ENCODE data around the gene ZNF260. TPM values are rescaled to one million over a fixed set of nuclear protein-coding genes. Genes with fewer than 3 reads are reported as not detected.
A peak's percentile ranks its signal among the peaks of the same experiment; 100 is the strongest.

The ZNF260 gene
- 10 to 100 TPM; 47.3 to 56.3 TPM for total RNA-seq
- polyA plus RNA-seq (2013, experiment 1 of 2), result 33.5 TPM
- 27.9 TPM for polyA plus RNA-seq (2013, experiment 2 of 2)
- long read RNA-seq, experiment 1, partial matches to known transcripts, result 1 of 12 reads
- long read RNA-seq, experiment 1, other reads (novel, unspliced or antisense), result 11 of 12 reads
- long read RNA-seq, experiment 2, full-length matches to known transcripts, result 86 of 137 reads
- long read RNA-seq, experiment 2, partial matches to known transcripts, result 17 of 137 reads
- long read RNA-seq, experiment 2, other reads (novel, unspliced or antisense), result 34 of 137 reads
- long read RNA-seq, experiment 3, full-length matches to known transcripts, result 89 of 154 reads
- long read RNA-seq, experiment 3, partial matches to known transcripts, result 4 of 154 reads
- long read RNA-seq, experiment 3, other reads (novel, unspliced or antisense), result 61 of 154 reads
- long read RNA-seq, experiment 4, transcript ZNF260-201 (2 exons, 330 nt), result major isoform, 5 of 15 reads
- long read RNA-seq, experiment 4, partial matches to known transcripts, result 0 of 15 reads
- long read RNA-seq, experiment 4, other reads (novel, unspliced or antisense), result 10 of 15 reads

DNA sequence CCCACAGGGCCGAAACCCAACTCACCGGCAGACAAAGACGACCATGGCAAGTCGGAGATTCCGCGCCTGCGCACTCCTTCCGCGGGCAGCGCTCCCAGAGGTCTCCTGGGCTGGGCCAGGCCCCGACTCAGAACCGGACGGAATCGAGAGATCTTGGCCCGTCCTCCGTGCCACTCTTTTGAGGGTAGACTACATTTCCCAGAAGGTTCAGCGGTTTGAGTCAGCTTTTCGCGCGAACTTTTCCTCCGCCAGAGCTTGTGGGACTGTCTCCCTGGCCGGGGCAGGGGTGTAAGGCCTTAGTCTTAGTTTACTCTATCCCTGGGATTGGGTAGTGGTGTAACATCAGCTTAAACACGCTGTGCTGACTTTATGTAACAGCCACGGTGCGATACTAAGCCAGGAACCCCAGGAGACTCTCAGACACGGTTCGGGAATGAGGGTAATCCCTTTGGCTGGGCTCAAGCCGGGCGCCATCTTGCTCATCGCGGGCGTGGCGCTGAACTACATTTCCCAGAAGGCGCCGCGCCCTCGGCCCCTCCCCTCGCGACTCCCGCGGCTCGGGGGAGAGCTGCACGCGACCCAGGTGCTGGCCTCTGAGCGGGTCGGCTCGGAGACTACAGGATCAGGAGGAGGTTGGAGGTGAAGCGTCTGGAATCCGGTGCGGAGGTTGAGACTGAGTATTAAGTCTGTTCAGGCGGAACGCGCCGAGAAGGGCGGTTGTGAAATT lies at the start of gene ZNF260:
Gene ZNF260 (minus strand): TSS at position 78 of the 727 bp plus-strand sequence. CDS start 13,033 bp downstream, outside the sequence.
- DNase-seq, result peak; percentile 99
- H3K36me3 Mint-ChIP-seq (ENCODE audit: low read depth), result peaks cover 48% of the 10 kb centered on the region
- Histone ChIP-seq H3K9ac (ENCODE audit: extremely low read depth, low read length, poor library complexity, severe bottlenecking) (peak within 1 kb of the TSS; percentile 98), H3K36me3 (ENCODE audit: control insufficient read depth, insufficient read depth, low read length) (peaks cover 37% of the 10 kb centered on the region), H3K27me3 (ENCODE audit: control insufficient read depth, insufficient read depth, low read length, poor library complexity, severe bottlenecking) (no peaks in the 10 kb centered on the region), H3K9me3 (ENCODE audit: control insufficient read depth, low read length) (peaks cover 64% of the 10 kb centered on the region), H3K4me1 (ENCODE audit: control insufficient read depth, insufficient read depth, low read length) (peaks cover 3% of the 10 kb centered on the region), H3K27ac (ENCODE audit: low read depth, low read length) (peak within 1 kb of the TSS; percentile 96), H3K4me3 (ENCODE audit: low read length) (peak within 1 kb of the TSS; percentile 100)
- peaks cover 61% of the 10 kb centered on the region for H3K9me3 Mint-ChIP-seq
- no peak for TF ChIP-seq CTCF (conservative IDR thresholded peaks at IDR 0.05)
- peaks cover 15% of the 10 kb centered on the region for H3K4me1 Mint-ChIP-seq
- H3K4me3 Mint-ChIP-seq, result peak within 1 kb of the TSS; percentile 98
- no peaks in the 10 kb centered on the region for H3K27me3 Mint-ChIP-seq (ENCODE audit: insufficient read depth)
- peak within 1 kb of the TSS; percentile 100 for H3K27ac Mint-ChIP-seq
- 0% methylated on average over 29 to 55 of the region's 55 CpGs for WGBS, 2 experiments (ENCODE audit: insufficient coverage in 1 of 2, insufficient read length in 1 of 2)

- no peak for TF ChIP-seq CTCF (conservative IDR thresholded peaks at IDR 0.05)
- no peak overlapping the region for H3K9ac ChIP-seq (ENCODE audit: extremely low read depth, low read length, poor library complexity, severe bottlenecking)
- H3K4me3 ChIP-seq (ENCODE audit: low read length), result peak overlapping the region; percentile 51
- no peaks in the 10 kb centered on the region for H3K27me3 Mint-ChIP-seq (ENCODE audit: insufficient read depth)
- H3K27me3 ChIP-seq (ENCODE audit: control insufficient read depth, insufficient read depth, low read length, poor library complexity, severe bottlenecking), result no peaks in the 10 kb centered on the region
- H3K4me1 Mint-ChIP-seq, result peaks cover 14% of the 10 kb centered on the region
- H3K9me3 Mint-ChIP-seq, result peaks cover 15% of the 10 kb centered on the region
- 84 to 100% methylated on average over 2 to 3 of the region's 3 CpGs for WGBS, 2 experiments (ENCODE audit: insufficient coverage in 1 of 2, insufficient read length in 1 of 2)
- H3K36me3 Mint-ChIP-seq (ENCODE audit: low read depth), result peaks cover 66% of the 10 kb centered on the region
- H3K27ac ChIP-seq (ENCODE audit: low read depth, low read length), result no peak overlapping the region
- peak overlapping the region; percentile 82 for H3K27ac Mint-ChIP-seq
- no peaks in the 10 kb centered on the region for H3K4me1 ChIP-seq (ENCODE audit: control insufficient read depth, insufficient read depth, low read length)
- peaks cover 61% of the 10 kb centered on the region for H3K36me3 ChIP-seq (ENCODE audit: control insufficient read depth, insufficient read depth, low read length)
- peak; percentile 46 for DNase-seq
- H3K9me3 ChIP-seq (ENCODE audit: control insufficient read depth, low read length), result peaks cover 60% of the 10 kb centered on the region
- no peak overlapping the region for H3K4me3 Mint-ChIP-seq
Observed at GRCh38 chr19:36577271-36577996, 49.4 kb upstream of the ZNF260 start.

DNA sequence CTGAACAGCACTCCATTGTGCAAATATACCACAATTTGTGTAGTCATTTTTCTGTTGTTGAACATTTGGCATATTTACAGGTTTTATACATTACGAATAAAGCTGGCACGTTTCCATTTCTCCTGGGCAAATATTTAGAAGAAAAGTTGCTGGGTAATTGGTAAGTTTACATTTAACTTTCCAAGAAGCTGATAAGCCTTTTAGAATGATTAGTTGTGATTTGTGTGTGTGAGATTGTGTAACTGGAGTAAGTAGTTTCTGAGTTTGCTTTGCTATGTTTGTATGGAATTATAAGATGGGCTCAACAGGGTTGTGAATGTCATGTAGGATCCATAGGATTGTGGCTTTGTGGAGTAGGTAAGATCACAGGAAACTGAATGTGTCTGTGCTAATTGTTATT lies 46.7 kb upstream of the ZNF260 start:
- peaks cover 18% of the 10 kb centered on the region for H3K4me1 Mint-ChIP-seq
- Histone ChIP-seq H3K27ac (ENCODE audit: low read depth, low read length) (no peak overlapping the region), H3K9me3 (ENCODE audit: control insufficient read depth, low read length) (peaks cover 50% of the 10 kb centered on the region), H3K4me3 (ENCODE audit: low read length) (peak overlapping the region; percentile 94), H3K9ac (ENCODE audit: extremely low read depth, low read length, poor library complexity, severe bottlenecking) (no peak overlapping the region), H3K36me3 (ENCODE audit: control insufficient read depth, insufficient read depth, low read length) (peaks cover 48% of the 10 kb centered on the region), H3K27me3 (ENCODE audit: control insufficient read depth, insufficient read depth, low read length, poor library complexity, severe bottlenecking) (no peaks in the 10 kb centered on the region), H3K4me1 (ENCODE audit: control insufficient read depth, insufficient read depth, low read length) (no peaks in the 10 kb centered on the region)
- 96 to 100% methylated on average over 2 of the region's 2 CpGs for WGBS, 2 experiments (ENCODE audit: insufficient coverage in 1 of 2, insufficient read length in 1 of 2)
- H3K9me3 Mint-ChIP-seq, result no peaks in the 10 kb centered on the region
- no peaks in the 10 kb centered on the region for H3K27me3 Mint-ChIP-seq (ENCODE audit: insufficient read depth)
- DNase-seq, result no peak
- peaks cover 53% of the 10 kb centered on the region for H3K36me3 Mint-ChIP-seq (ENCODE audit: low read depth)
- peak overlapping the region; percentile 85 for H3K4me3 Mint-ChIP-seq
- H3K27ac Mint-ChIP-seq, result no peak overlapping the region
- TF ChIP-seq CTCF (conservative IDR thresholded peaks at IDR 0.05), result no peak

All from endodermal cell (in vitro differentiated cells).